Prostate gland (tissue), 2 donors: ENCODE measurements around the gene DGKZ.

Experiments used
- POLR2A ChIP-seq: fragments of 450-650 bp; IDR thresholded peaks from one replicate; pipeline ENCODE4 v1.6.1; 2016; ENCODE audit warnings: antibody characterized with exemption, mild to moderate bottlenecking
- POLR2AphosphoS5 ChIP-seq: sonication (generic); formaldehyde crosslinking; IDR thresholded peaks from one replicate; pipeline ENCODE4 v1.6.1; 2017; ENCODE audit warnings: antibody characterized with exemption
- TF ChIP-seq, protein P1 (sequence below), 4 experiments: fragments of 200-600 bp in 2 of 4; fragments of 450-650 bp in 2 of 4; sonication (generic) in 2 of 4; IDR thresholded peaks; 1 replicate in 3 of 4; 2 replicates in 1 of 4; pipeline ENCODE4 v1.5.1; 2016 to 2019; ENCODE audit warnings: antibody characterized with exemption in 4 of 4, mild to moderate bottlenecking in 2 of 4, moderate library complexity in 2 of 4

DNA sequence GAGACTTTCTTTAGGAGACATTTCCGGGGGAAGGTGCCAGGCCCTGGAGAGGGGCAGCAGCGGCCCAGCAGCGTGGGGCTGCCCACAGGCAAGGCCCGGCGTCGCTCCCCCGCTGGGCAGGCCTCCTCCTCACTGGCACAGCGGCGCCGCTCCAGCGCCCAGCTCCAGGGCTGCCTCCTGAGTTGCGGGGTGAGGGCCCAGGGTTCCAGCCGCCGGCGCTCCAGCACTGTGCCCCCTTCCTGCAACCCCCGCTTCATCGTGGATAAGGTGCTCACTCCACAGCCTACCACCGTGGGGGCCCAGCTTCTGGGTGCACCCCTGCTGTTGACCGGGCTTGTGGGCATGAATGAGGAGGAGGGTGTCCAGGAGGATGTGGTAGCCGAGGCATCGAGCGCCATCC, 19.0 kb downstream of the DGKZ start:
- TF ChIP-seq, protein P1, sequence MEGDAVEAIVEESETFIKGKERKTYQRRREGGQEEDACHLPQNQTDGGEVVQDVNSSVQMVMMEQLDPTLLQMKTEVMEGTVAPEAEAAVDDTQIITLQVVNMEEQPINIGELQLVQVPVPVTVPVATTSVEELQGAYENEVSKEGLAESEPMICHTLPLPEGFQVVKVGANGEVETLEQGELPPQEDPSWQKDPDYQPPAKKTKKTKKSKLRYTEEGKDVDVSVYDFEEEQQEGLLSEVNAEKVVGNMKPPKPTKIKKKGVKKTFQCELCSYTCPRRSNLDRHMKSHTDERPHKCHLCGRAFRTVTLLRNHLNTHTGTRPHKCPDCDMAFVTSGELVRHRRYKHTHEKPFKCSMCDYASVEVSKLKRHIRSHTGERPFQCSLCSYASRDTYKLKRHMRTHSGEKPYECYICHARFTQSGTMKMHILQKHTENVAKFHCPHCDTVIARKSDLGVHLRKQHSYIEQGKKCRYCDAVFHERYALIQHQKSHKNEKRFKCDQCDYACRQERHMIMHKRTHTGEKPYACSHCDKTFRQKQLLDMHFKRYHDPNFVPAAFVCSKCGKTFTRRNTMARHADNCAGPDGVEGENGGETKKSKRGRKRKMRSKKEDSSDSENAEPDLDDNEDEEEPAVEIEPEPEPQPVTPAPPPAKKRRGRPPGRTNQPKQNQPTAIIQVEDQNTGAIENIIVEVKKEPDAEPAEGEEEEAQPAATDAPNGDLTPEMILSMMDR (IDR thresholded peaks at IDR 0.05), result no peak
- TF ChIP-seq POLR2A, result no peak
- TF ChIP-seq POLR2AphosphoS5, result no peak
